Ishikawa (cell line): ENCODE results near the gene HAND1.

Experiments
- CEBPB ChIP-seq: IDR thresholded peaks from 2 replicates; pipeline ENCODE4 v1.6.1; 2012
- CREB1 ChIP-seq: IDR thresholded peaks from 2 replicates; pipeline ENCODE4 v1.6.1; 2012; ENCODE audit warnings: low read depth
- EGR1 ChIP-seq: IDR thresholded peaks from 2 replicates; pipeline ENCODE4 v1.6.1; 2012
- EP300 ChIP-seq: IDR thresholded peaks from 2 replicates; pipeline ENCODE4 v1.6.1; 2012; ENCODE audit warnings: borderline replicate concordance
- FOXM1 ChIP-seq: IDR thresholded peaks from 2 replicates; pipeline ENCODE4 v1.6.1; 2012; ENCODE audit warnings: low read depth, borderline replicate concordance
- NFIC ChIP-seq: IDR thresholded peaks from 2 replicates; pipeline ENCODE4 v1.6.1; 2012
- RAD21 ChIP-seq: IDR thresholded peaks from 2 replicates; pipeline ENCODE4 v1.6.1; 2012; ENCODE audit warnings: low read depth
- TAF1 ChIP-seq: IDR thresholded peaks from 2 replicates; pipeline ENCODE4 v1.6.1; 2012; ENCODE audit warnings: low read depth, mild to moderate bottlenecking
- TCF12 ChIP-seq: IDR thresholded peaks from 2 replicates; pipeline ENCODE4 v1.6.1; 2012; ENCODE audit warnings: low read depth
- TEAD4 ChIP-seq: IDR thresholded peaks from 2 replicates; pipeline ENCODE4 v1.6.1; 2012
- YY1 ChIP-seq: IDR thresholded peaks from 2 replicates; pipeline ENCODE4 v1.6.1; 2012; ENCODE audit warnings: low read depth
- ZBTB7A ChIP-seq: IDR thresholded peaks from 2 replicates; pipeline ENCODE4 v1.6.1; 2012; ENCODE audit warnings: low read depth
- TF ChIP-seq, protein P1 (sequence below): IDR thresholded peaks from 2 replicates; pipeline ENCODE4 v1.6.1; 2012
- TF ChIP-seq, protein P2 (sequence below): IDR thresholded peaks from 2 replicates; pipeline ENCODE4 v1.6.1; 2012; ENCODE audit warnings: low read depth, mild to moderate bottlenecking
- TF ChIP-seq, protein P3 (sequence below): IDR thresholded peaks from 2 replicates; pipeline ENCODE4 v1.6.1; 2012

HAND1 gene

DNA sequence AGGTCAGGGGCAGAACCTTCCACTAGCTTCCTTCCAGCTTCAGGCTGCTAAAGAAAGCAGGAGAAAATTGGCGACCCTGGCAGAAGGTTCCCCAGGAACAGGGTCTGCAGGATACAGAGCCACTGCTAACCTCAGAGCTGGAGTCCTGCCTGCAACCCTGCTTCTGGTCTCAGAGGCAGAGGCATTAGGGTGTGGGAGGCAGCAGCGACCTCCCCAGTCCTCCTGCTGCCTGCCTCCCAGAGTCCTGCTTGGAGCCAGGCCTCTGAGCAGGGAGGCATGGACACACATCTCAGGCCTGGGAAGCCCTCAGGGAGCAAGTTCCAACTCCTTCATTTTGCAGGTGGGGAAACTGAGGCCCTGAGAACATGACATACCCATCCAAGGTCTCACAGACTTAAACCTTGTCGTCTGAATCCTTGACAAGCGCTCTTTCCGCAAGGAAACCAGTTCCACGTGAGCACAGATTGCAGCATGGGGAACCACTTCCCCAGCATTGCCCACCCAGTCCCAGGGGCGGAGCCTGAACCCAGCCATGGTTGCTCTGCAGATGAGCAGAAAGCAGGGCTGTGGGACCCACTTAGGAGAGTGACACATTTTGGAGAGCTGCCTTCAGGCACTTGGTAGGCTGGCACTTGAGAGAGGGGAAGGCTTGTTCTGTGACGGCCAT lies 28.2 kb upstream of the HAND1 start:
- TF ChIP-seq, protein P1, sequence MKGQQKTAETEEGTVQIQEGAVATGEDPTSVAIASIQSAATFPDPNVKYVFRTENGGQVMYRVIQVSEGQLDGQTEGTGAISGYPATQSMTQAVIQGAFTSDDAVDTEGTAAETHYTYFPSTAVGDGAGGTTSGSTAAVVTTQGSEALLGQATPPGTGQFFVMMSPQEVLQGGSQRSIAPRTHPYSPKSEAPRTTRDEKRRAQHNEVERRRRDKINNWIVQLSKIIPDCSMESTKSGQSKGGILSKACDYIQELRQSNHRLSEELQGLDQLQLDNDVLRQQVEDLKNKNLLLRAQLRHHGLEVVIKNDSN, result no peak
- TF ChIP-seq ZBTB7A (no peak), TAF1 (no peak), YY1 (no peak), TEAD4 (no peak), TCF12 (no peak), CEBPB (no peak), NFIC (no peak), FOXM1 (no peak), EGR1 (no peak), RAD21 (no peak), EP300 (no peak), CREB1 (no peak)
- TF ChIP-seq, protein P2, sequence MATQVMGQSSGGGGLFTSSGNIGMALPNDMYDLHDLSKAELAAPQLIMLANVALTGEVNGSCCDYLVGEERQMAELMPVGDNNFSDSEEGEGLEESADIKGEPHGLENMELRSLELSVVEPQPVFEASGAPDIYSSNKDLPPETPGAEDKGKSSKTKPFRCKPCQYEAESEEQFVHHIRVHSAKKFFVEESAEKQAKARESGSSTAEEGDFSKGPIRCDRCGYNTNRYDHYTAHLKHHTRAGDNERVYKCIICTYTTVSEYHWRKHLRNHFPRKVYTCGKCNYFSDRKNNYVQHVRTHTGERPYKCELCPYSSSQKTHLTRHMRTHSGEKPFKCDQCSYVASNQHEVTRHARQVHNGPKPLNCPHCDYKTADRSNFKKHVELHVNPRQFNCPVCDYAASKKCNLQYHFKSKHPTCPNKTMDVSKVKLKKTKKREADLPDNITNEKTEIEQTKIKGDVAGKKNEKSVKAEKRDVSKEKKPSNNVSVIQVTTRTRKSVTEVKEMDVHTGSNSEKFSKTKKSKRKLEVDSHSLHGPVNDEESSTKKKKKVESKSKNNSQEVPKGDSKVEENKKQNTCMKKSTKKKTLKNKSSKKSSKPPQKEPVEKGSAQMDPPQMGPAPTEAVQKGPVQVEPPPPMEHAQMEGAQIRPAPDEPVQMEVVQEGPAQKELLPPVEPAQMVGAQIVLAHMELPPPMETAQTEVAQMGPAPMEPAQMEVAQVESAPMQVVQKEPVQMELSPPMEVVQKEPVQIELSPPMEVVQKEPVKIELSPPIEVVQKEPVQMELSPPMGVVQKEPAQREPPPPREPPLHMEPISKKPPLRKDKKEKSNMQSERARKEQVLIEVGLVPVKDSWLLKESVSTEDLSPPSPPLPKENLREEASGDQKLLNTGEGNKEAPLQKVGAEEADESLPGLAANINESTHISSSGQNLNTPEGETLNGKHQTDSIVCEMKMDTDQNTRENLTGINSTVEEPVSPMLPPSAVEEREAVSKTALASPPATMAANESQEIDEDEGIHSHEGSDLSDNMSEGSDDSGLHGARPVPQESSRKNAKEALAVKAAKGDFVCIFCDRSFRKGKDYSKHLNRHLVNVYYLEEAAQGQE, result no peak
- TF ChIP-seq, protein P3, sequence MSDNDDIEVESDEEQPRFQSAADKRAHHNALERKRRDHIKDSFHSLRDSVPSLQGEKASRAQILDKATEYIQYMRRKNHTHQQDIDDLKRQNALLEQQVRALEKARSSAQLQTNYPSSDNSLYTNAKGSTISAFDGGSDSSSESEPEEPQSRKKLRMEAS, result no peak

DNA sequence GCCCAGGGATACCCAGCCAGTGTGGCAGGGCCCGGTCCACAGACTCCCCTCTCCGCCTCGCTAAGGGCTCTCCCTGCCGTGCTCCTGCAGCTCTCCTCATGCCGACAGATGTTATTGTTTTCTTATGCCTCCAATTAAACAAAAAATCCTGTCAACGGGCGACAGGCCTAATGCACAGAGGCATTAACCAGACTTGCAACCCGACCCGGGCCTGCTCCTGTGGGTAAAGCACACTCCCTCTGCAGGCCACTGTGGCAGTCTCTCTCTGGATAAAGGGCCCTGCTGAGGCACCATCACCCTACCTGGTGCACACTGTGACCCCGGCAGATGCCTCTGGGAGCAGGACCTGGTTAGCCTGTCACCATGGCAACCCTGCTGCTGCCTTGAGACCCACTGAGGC lies 27.5 kb upstream of the HAND1 start:
- TF ChIP-seq, protein P2, result no peak
- TF ChIP-seq CEBPB (no peak), EGR1 (no peak), NFIC (no peak), FOXM1 (no peak), EP300 (no peak), TEAD4 (no peak), RAD21 (no peak), TAF1 (no peak), YY1 (no peak)
- TF ChIP-seq, protein P3, result no peak
- TF ChIP-seq, protein P1, result no peak

DNA sequence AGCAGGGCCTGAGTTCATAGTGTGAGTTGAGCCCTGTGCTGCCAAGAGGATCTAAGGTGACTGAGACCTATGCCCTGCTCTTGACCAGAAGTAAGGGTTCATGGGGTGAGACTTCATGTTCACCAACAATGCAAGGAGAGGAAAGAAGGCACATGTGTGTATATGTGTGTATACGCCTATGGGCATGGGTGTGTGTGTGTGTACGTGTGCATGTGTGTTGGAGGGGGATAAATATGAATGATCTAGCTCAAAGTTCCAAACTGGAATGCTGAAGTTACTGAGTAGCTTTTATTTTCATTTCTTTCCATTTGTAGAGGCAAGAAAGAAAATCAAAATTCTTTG lies 25.6 kb upstream of the HAND1 start:
- TF ChIP-seq TAF1 (no peak), YY1 (no peak), CEBPB (no peak), TEAD4 (no peak), NFIC (no peak), FOXM1 (no peak), EP300 (no peak), EGR1 (no peak)
- TF ChIP-seq, protein P3, result no peak

DNA sequence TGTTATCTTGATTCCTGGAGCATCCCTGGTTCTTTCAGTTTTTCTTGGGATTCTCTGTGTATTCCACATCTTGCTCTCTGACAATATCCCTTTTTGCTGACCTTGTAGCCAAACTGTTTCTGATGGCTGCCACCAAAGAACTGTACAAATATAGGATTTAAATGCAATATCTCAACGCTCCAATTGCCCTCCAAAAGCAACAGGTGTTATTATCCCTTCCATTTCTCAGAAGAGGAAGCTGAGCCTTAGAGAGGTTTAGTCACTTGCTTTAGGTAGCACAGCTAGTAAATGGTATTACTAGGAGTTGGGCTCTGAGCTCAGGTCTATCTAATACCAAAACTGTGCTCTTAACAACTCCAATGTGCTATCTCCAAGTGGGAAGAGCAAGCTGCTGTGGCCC lies 24.2 kb upstream of the HAND1 start:
- no peak for TF ChIP-seq TEAD4
- TF ChIP-seq EGR1, result no peak
- no peak for TF ChIP-seq YY1
- no peak for TF ChIP-seq EP300
- no peak for TF ChIP-seq RAD21
- no peak for TF ChIP-seq ZBTB7A
- TF ChIP-seq, protein P3, result no peak
- TF ChIP-seq CEBPB, result no peak
- no peak for TF ChIP-seq TCF12
- TF ChIP-seq, protein P1, result no peak
- TF ChIP-seq NFIC, result no peak
- TF ChIP-seq FOXM1, result no peak
- TF ChIP-seq, protein P2, result no peak
- TF ChIP-seq TAF1, result no peak
